HG03457 (cell line): Measurements from ENCODE around the gene UBE3D.
"Not testable (repeated sequence)": the region's sequence is repeated elsewhere in the genome, so short reads cannot be mapped to it uniquely, and the experiment has no call there.

Source experiments
- ATAC-seq: cut with Tn5 transposase; IDR thresholded peaks from one replicate; pipeline ENCODE4 v1.9.1; 2021; ENCODE audit warnings: moderate number of reproducible peaks; ENCODE audit not compliant: unreplicated experiment

The UBE3D gene

GRCh38 chr6:83057705-83058321 is 7.8 kb downstream of the UBE3D start:
- peak; percentile 71 for ATAC-seq

DNA sequence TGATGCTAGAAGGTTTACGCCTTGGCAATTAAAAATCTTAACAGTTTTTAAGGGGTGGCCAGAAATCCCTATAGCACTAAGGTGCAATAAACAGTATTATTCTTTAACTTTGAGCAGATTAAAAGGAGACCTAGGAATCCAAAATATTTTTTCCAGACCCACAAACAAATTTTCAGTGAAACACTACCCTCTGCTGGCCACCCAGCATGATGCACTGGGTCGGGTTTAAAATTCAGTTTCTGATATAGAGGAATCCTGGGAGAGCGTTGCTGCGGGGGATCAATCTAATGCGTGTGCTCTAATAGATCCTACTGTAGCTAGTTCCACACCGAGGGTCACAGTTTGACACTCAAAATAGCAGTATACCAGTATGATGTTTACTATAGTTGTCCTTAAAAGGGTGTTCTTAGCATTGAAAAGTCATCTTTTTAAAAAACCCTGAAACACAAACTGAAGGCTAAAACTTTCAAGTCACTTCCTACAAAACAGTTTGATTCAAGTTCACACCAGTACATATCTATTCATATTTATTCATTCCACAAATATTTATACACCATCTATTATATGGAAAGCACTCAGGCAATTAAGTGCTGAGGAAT is 10.2 kb downstream of the UBE3D start:
- no peak for ATAC-seq

DNA sequence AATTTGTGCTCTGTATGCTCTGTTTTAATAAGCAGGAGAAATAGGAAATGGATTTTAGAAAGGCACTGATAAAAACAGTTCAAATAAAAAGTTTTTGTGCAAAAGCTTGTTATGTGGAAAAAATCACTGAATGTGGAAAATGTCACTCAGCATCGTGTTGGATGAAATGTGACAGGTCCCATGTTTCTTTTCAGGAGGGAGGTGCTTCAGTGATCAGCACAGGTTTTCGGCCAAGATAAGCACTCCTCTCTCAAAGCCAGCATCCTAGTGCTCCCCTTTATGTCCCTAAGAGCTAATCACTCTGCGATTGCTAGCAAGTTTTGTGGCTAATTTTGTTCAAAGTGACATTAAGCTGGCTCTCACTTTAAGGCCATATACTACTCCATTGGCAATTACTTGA is 12.0 kb downstream of the UBE3D start:
- ATAC-seq: no peak

- ATAC-seq: no peak
Observed at GRCh38 chr6:83051377-83052172, 14.1 kb downstream of the UBE3D start.

DNA sequence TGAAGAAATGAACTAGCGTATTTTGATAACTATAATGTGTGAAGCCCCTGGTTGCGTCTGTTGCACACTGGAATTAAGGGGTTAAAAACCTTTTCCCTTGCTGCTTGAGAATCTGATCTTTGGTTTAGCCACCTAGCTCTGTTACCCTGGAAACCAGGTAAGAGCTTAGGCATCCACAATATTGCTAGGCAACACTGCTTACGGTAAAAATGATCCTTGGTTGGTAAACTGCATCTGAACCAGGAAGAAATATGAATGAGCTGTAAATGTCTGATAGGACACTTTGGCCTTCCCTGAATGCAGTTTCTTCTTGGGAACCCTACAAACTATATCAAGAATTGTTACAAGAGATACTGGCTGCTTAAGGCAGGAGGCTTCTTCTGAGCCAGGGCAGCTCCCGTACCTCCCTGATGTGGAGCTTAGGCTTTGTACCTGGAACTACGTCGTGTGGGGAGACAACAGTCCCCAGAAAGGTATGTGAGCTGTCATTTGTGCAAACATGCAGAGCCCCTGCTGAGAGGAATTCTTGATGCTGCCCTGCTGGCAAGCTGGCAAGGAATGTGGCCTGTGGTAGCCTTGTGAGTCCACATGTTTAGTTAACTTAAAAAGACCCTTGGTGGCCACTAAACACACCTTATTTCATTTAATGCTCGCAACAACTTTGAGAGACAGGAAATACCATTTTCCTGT is 18.4 kb downstream of the UBE3D start:
- ATAC-seq: no peak

DNA sequence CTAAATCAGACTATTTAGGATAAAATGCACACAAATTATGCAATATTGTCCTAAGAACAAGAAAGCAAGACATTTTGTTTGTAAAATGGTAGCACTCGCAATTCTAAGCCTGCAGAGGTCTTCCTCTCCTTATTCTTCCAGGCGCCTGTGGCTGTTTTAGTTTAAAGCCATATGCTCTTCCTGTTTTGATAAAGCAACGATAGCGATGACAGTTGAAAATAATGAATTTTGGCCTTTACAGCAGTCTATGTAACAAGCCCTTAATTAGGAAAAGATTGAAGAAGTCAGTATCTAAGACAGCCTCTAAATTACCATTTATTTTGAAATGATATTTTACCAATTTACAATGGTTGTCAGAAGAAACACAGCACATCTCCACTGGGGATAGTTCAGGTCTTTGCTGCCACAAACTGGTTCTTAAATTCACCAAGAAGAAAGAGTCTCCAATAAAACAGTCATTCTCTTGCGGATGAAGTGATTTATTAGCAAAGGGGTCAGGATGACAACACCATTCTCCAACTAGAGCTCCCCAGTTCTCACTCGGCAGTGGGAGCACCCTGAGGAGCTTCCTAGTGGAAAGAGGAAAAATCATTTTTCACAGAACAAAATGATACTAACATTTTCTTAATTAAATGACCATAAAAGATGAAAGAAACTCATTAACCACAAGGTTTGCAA is 21.4 kb downstream of the UBE3D start:
- no peak for ATAC-seq

GRCh38 chr6:83042467-83043053 is 23.1 kb downstream of the UBE3D start:
- no peak for ATAC-seq

- ATAC-seq: no peak
Observed at GRCh38 chr6:83038246-83038645, 27.4 kb downstream of the UBE3D start.

- no peak for ATAC-seq
Observed at GRCh38 chr6:83031689-83032088, 34.0 kb downstream of the UBE3D start.

DNA sequence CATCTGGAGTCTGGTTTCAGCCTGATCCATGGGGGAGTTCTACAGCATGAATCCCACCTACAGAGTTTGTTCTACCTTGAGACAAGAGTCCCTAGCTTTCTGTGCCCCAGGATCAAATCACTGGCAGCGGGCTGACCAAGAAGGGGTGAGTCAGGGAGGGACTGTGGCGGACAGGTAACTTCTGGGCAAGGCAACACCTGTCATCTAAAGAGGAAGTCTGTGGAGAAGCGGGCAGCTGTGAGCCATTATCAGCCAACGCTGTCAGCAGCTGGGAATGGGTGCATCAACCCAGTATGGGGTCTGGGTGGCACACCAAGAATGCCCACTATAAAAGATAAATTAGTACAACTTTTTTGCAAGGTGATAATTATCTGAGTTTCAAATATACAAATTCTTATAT is 45.9 kb downstream of the UBE3D start:
- ATAC-seq: no peak

DNA sequence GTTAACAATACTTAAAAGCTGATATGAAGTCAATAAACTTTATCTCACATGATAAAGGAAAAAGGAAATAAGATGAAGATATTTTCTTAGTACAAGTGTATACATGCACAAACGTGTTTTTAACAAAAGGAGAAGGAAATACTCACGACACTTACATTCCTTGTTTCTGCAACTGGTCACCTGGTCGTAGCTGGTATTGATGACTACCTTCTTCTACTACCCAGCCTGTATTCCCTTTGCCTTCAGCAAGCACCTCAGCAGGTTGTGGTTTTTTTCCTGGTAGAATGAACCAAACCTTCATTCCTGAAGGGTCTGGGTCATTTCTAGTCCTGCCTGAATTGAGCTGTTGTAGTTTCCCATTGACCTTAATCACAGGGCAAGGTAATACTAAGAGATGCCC is 54.5 kb downstream of the UBE3D start:
- not testable (repeated sequence) for ATAC-seq

DNA sequence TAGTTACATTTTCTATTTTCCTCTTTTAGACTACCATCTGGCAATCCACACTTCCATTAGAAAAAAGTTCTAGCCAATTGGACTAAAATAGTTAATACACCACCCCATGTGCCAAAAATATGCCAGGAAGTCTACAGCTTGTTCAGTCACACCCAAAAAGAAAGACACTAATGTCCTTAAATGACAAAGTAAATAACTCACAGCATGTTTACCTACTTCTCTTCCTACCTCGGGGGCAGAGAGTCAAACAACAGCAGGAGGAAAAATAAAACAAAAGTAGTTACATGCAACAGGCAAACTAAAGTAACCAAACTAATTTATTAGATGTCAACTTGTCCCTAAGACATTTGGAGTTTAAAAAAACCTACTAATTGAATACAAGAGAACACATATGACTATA is 57.0 kb downstream of the UBE3D start:
- no peak for ATAC-seq

DNA sequence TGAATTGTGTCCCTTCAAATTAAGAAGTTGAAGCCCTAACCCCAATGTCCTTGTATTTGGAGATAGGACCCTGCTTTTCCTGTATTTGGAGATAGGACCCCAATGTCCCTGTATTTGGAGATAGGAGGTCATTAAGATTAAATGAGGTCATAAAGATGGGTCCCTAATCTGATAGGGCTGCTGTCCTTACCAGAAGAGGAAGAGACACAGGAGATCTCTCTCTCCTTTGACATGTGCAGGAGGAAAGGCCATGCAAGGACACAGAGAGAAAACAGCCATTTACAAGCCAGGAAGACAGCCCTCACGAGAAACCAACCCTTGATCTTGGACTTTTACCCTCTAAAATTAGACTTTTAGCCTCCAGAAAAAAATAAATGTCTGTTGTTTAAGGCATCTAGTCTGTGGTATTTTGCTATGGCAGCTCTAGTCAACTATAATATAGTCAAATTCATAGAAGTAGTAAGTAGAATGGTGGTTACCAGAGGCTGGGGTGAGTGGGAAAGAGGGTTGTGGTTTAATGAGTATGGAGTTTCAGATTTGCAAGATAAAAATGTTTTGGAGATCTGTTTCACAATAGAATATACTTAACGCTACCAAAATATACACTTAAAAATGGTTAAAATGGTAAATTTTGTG is 59.3 kb downstream of the UBE3D start:
- no peak for ATAC-seq

- ATAC-seq: no peak
Observed at GRCh38 chr6:82996156-82996555, 69.5 kb downstream of the UBE3D start.

GRCh38 chr6:82995066-82995465 is 70.6 kb downstream of the UBE3D start:
- no peak for ATAC-seq

GRCh38 chr6:82989736-82990290 is 75.8 kb downstream of the UBE3D start:
- no peak for ATAC-seq

- no peak for ATAC-seq
Observed at GRCh38 chr6:82988930-82989351, 76.7 kb downstream of the UBE3D start.

DNA sequence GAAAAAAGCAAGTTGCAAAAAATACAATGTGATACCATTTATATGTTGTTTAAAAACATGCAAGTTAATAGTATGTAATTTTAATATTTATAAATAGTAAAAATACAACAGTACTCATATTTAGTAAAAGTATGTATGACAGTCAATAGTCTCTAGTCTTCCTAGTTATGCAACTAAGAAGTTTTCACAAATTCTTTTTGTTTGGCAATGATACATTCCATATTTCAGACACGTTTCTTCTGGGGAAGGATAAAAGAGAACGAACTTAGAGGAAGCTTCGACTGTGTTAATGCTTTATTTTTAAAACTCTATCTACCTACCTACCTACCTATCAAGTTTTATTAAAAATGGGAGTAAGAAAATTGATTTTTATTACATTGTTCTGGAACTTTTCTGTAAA is 77.7 kb downstream of the UBE3D start:
- no peak for ATAC-seq

GRCh38 chr6:82987416-82987815 is 78.2 kb downstream of the UBE3D start:
- no peak for ATAC-seq

- ATAC-seq: no peak
Observed at GRCh38 chr6:82984720-82985119, 80.9 kb downstream of the UBE3D start.
